H9 (cell line): ENCODE data around the gene PHF21B. TPM values are rescaled to one million over a fixed set of nuclear protein-coding genes. Genes with fewer than 3 reads are reported as not detected.

ENCODE experiments used
- DNase-seq: peaks from one replicate; pipeline ENCODE4 v3.0.0-alpha.2; 2017
- H2AFZ ChIP-seq: one replicate; pipeline ENCODE4 v1.6.1; 2013; ENCODE audit warnings: mild to moderate bottlenecking, low read length, control low read depth, moderate library complexity
- H2AK5ac ChIP-seq: 2 replicates; pipeline ENCODE4 v1.6.1; 2013; ENCODE audit warnings: low read length, control low read depth, mixed read lengths; ENCODE audit not compliant: insufficient read length
- H2BK120ac ChIP-seq: one replicate; pipeline ENCODE4 v1.6.1; 2013; ENCODE audit warnings: low read depth, mild to moderate bottlenecking, low read length, control low read depth, inconsistent platforms; ENCODE audit not compliant: poor library complexity, severe bottlenecking
- H2BK12ac ChIP-seq: 2 replicates; pipeline ENCODE4 v1.6.1; 2013; ENCODE audit warnings: low read length, control low read depth, mixed read lengths, low read depth; ENCODE audit not compliant: insufficient read length
- H2BK15ac ChIP-seq: 2 replicates; pipeline ENCODE4 v1.6.1; 2013; ENCODE audit warnings: low read depth, low read length, control low read depth
- H2BK20ac ChIP-seq: one replicate; pipeline ENCODE4 v1.6.1; 2013; ENCODE audit warnings: low read depth, mild to moderate bottlenecking, low read length, control low read depth, inconsistent platforms; ENCODE audit not compliant: poor library complexity, severe bottlenecking
- H2BK5ac ChIP-seq: 2 replicates; pipeline ENCODE4 v1.6.1; 2013; ENCODE audit warnings: low read length, control low read depth, mixed read lengths; ENCODE audit not compliant: insufficient read length
- H3K14ac ChIP-seq: 2 replicates; pipeline ENCODE4 v1.6.1; 2013; ENCODE audit warnings: low read length, control low read depth; ENCODE audit not compliant: insufficient read depth
- H3K18ac ChIP-seq: 2 replicates; pipeline ENCODE4 v1.6.1; 2013; ENCODE audit warnings: low read depth, mild to moderate bottlenecking, mixed read lengths, low read length, control low read depth; ENCODE audit not compliant: insufficient read length
- H3K23ac ChIP-seq: 2 replicates; pipeline ENCODE4 v1.6.1; 2013; ENCODE audit warnings: low read length, control low read depth, mixed read lengths, low read depth; ENCODE audit not compliant: insufficient read length
- H3K23me2 ChIP-seq: 2 replicates; pipeline ENCODE4 v1.6.1; 2013; ENCODE audit warnings: low read depth, mild to moderate bottlenecking, mixed read lengths, low read length, control low read depth; ENCODE audit not compliant: insufficient read length, poor library complexity, severe bottlenecking
- H3K27ac ChIP-seq: 2 replicates; pipeline ENCODE4 v1.5.1; 2013; ENCODE audit warnings: low read length, control low read depth, mixed read lengths, low read depth; ENCODE audit not compliant: insufficient read length
- H3K27me3 ChIP-seq: 2 replicates; pipeline ENCODE4 v1.6.1; 2013; ENCODE audit warnings: low read length, control low read depth, inconsistent platforms; ENCODE audit not compliant: insufficient read depth
- H3K4ac ChIP-seq: 2 replicates; pipeline ENCODE4 v1.6.1; 2013; ENCODE audit warnings: low read depth, mild to moderate bottlenecking, control low read depth, inconsistent platforms, low read length, moderate library complexity
- H3K4me1 ChIP-seq: 2 replicates; pipeline ENCODE4 v1.6.1; 2013; ENCODE audit warnings: low read length, control low read depth, inconsistent platforms; ENCODE audit not compliant: insufficient read depth
- H3K4me2 ChIP-seq: 2 replicates; pipeline ENCODE4 v1.6.1; 2013; ENCODE audit warnings: low read length, control low read depth, mixed read lengths; ENCODE audit not compliant: insufficient read length, insufficient read depth
- H3K56ac ChIP-seq: 2 replicates; pipeline ENCODE4 v1.6.1; 2013; ENCODE audit warnings: low read depth, mild to moderate bottlenecking, mixed read lengths, low read length, control low read depth; ENCODE audit not compliant: insufficient read length
- H3K79me1 ChIP-seq: 2 replicates; pipeline ENCODE4 v1.6.1; 2013; ENCODE audit warnings: low read depth, mild to moderate bottlenecking, moderate library complexity, low read length, control low read depth, inconsistent platforms; ENCODE audit not compliant: insufficient read depth, poor library complexity, severe bottlenecking
- H3K79me2 ChIP-seq: 2 replicates; pipeline ENCODE4 v1.6.1; 2013; ENCODE audit warnings: low read length, control low read depth, inconsistent platforms; ENCODE audit not compliant: insufficient read depth
- H3K9ac ChIP-seq: 2 replicates; pipeline ENCODE4 v1.6.1; 2013; ENCODE audit warnings: low read length, control low read depth, mixed read lengths; ENCODE audit not compliant: insufficient read length; ENCODE audit errors: extremely low read depth
- H3K9me3 ChIP-seq: one replicate; pipeline ENCODE4 v1.6.1; 2013; ENCODE audit warnings: low read depth, low read length, inconsistent platforms; ENCODE audit not compliant: control insufficient read depth
- H3T11ph ChIP-seq: one replicate; pipeline ENCODE4 v1.6.1; 2013; ENCODE audit warnings: mild to moderate bottlenecking, low read length, control low read depth, inconsistent platforms
- H4K20me1 ChIP-seq: one replicate; pipeline ENCODE4 v1.6.1; 2013; ENCODE audit not compliant: control insufficient read depth, insufficient read length, insufficient read depth
- H4K5ac ChIP-seq: 2 replicates; pipeline ENCODE4 v1.6.1; 2013; ENCODE audit warnings: low read depth, mild to moderate bottlenecking, mixed read lengths, low read length, control low read depth; ENCODE audit not compliant: insufficient read length
- H4K8ac ChIP-seq: replicated peaks from 2 replicates; pipeline ENCODE4 v1.6.1; 2013; ENCODE audit warnings: low read length, control low read depth, mixed read lengths, low read depth; ENCODE audit not compliant: insufficient read length
- H4K91ac ChIP-seq: 2 replicates; pipeline ENCODE4 v1.6.1; 2013; ENCODE audit warnings: low read depth, mild to moderate bottlenecking, moderate library complexity, mixed read lengths, low read length, control low read depth; ENCODE audit not compliant: insufficient read length
- H3K27ac Mint-ChIP-seq, 3 experiments: 2 replicates in 2 of 3; 3 replicates in 1 of 3; pipeline ENCODE4 v1.8.0; 2020 to 2021; ENCODE audit warnings: mixed read lengths in 3 of 3, mild to moderate bottlenecking in 1 of 3, moderate library complexity in 1 of 3
- H3K27me3 Mint-ChIP-seq: 2 replicates; pipeline ENCODE4 v1.8.0; 2021; ENCODE audit warnings: low read depth, mild to moderate bottlenecking, moderate library complexity, mixed read lengths
- H3K36me3 Mint-ChIP-seq, 3 experiments: 2 replicates in 2 of 3; 3 replicates in 1 of 3; pipeline ENCODE4 v1.8.0; 2020 to 2021; ENCODE audit warnings: low read depth in 3 of 3, mixed read lengths in 3 of 3; ENCODE audit not compliant: insufficient read depth in 1 of 3
- H3K4me1 Mint-ChIP-seq, 2 experiments: 2 replicates each; pipeline ENCODE4 v1.8.0; 2020; ENCODE audit warnings: mixed read lengths in 2 of 2
- H3K4me3 Mint-ChIP-seq, 2 experiments: 2 replicates in 1 of 2; 3 replicates in 1 of 2; pipeline ENCODE4 v1.8.0; 2020 to 2021; ENCODE audit warnings: mild to moderate bottlenecking in 2 of 2, mixed read lengths in 2 of 2, moderate library complexity in 1 of 2
- H3K9me3 Mint-ChIP-seq, 2 experiments: 2 replicates in 1 of 2; 3 replicates in 1 of 2; pipeline ENCODE4 v1.8.0; 2020; ENCODE audit warnings: mild to moderate bottlenecking in 2 of 2, mixed read lengths in 2 of 2, moderate library complexity in 1 of 2
- WGBS: extraction: QIAGEN DNeasy Blood & Tissue Kit; methylation state at CpG from one replicate; pipeline ENCODE4 v1.1.7; 2013; ENCODE audit warnings: missing lambda C conversion rate, low lambda C conversion rate, mixed read lengths; ENCODE audit not compliant: insufficient read length; ENCODE audit errors: extremely low coverage; 5-methylcytosine and 5-hydroxymethylcytosine counted together
- total RNA-seq: library from RNA; stranded (reverse); gene quantifications from 2 replicates; pipeline ENCODE4 v1.2.1, GENCODE V29; 2021
- TF ChIP-seq, protein P1 (sequence below): fragments of 200-600 bp; sonication (generic); conservative IDR thresholded peaks from 3 replicates; pipeline ENCODE4 v1.8.0; 2021; ENCODE audit warnings: antibody characterized with exemption, mild to moderate bottlenecking

The PHF21B gene
- total RNA-seq, 1 experiment from 2014 or later, result 60.3 TPM

- peak overlapping the region; percentile 76 to 91 for H3K4me3 Mint-ChIP-seq
- Histone ChIP-seq H2BK20ac (no peak overlapping the region), H4K91ac (no peak overlapping the region), H2BK12ac (no peak overlapping the region), H3K18ac (no peak overlapping the region), H2BK120ac (no peak overlapping the region), H3K4me2 (peak overlapping the region; percentile 33), H4K20me1 (no peaks in the 10 kb centered on the region), H4K8ac (no peak overlapping the region), H3K9ac (peak overlapping the region; percentile 49), H3K14ac (no peak overlapping the region), H2BK15ac (no peak overlapping the region), H3K4me1 (peaks cover 10% of the 10 kb centered on the region; the same call in 1 of the 2 replicates), H2AFZ (no peak overlapping the region), H2AK5ac (no peak overlapping the region), H3K56ac (no peak overlapping the region), H3K27ac (no peak overlapping the region), H3T11ph (no peak overlapping the region), H3K79me2 (peaks cover 35% of the 10 kb centered on the region; the same call in 1 of the 2 replicates), H4K5ac (no peak overlapping the region), H3K23me2 (peaks cover 11% of the 10 kb centered on the region), H3K4ac (no peak overlapping the region; the same call in 1 of the 2 replicates), H3K27me3 (no peaks in the 10 kb centered on the region), H2BK5ac (no peak overlapping the region), H3K9me3 (no peaks in the 10 kb centered on the region), H3K23ac (no peak overlapping the region), H3K79me1 (peaks cover 3% of the 10 kb centered on the region)
- TF ChIP-seq, protein P1, sequence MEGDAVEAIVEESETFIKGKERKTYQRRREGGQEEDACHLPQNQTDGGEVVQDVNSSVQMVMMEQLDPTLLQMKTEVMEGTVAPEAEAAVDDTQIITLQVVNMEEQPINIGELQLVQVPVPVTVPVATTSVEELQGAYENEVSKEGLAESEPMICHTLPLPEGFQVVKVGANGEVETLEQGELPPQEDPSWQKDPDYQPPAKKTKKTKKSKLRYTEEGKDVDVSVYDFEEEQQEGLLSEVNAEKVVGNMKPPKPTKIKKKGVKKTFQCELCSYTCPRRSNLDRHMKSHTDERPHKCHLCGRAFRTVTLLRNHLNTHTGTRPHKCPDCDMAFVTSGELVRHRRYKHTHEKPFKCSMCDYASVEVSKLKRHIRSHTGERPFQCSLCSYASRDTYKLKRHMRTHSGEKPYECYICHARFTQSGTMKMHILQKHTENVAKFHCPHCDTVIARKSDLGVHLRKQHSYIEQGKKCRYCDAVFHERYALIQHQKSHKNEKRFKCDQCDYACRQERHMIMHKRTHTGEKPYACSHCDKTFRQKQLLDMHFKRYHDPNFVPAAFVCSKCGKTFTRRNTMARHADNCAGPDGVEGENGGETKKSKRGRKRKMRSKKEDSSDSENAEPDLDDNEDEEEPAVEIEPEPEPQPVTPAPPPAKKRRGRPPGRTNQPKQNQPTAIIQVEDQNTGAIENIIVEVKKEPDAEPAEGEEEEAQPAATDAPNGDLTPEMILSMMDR, result no peak
- no CpG with 5 or more reads among the region's 90 CpGs for WGBS
- peaks cover 12% of the 10 kb centered on the region for H3K27me3 Mint-ChIP-seq
- peaks cover 0 to 2% of the 10 kb centered on the region in 2 experiments; a peak in 1 of 5 replicates for H3K9me3 Mint-ChIP-seq
- DNase-seq, result peak; percentile 91
- H3K4me1 Mint-ChIP-seq, result peaks cover 53 to 56% of the 10 kb centered on the region in 2 experiments
- peak overlapping the region in 2 of 3 experiments; percentile 90 to 92; a peak in 3 of 7 replicates for H3K27ac Mint-ChIP-seq
- H3K36me3 Mint-ChIP-seq, result peaks cover 30 to 35% (median 32%) of the 10 kb centered on the region in 3 experiments
Measured at GRCh38 chr22:45007391-45008185, 2.2 kb downstream of the PHF21B start.
